ENCODE results near the gene ASCC3. TPM values are rescaled to one million over a fixed set of nuclear protein-coding genes. Genes with fewer than 3 reads are reported as not detected.

Gene ASCC3
- total RNA-seq, 1 donor from 2014 or later, result 42.0 TPM

DNA sequence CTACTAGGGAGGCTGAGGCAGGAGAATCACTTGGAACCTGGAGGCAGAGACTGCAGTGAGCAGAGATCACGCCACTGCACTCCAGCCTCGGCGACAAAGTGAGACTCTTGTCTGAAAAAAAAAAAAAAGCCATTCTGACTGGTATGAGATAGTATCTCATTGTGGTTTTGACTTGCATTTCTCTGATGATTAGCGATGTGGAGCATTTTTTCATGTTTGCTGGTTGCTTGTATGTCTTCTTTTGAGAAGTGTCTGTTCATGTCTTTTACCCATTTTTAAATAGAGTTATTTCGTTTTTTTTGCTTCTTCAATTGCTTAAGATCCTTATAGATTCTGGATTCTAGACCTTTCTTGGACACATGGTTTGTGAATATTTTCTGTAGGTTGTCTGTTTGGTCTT lies 312.9 kb downstream of the ASCC3 start:
- Mint-ChIP-seq H3K4me3 (ENCODE audit: unreplicated experiment) (no peak overlapping the region), H3K27me3 (ENCODE audit: unreplicated experiment) (no peaks in the 10 kb centered on the region), H3K27ac (ENCODE audit: unreplicated experiment) (no peak overlapping the region), H3K4me1 (ENCODE audit: unreplicated experiment) (peaks cover 3% of the 10 kb centered on the region), H3K9me3 (ENCODE audit: unreplicated experiment) (no peaks in the 10 kb centered on the region), H3K36me3 (ENCODE audit: unreplicated experiment) (peaks cover 22% of the 10 kb centered on the region)
- TF ChIP-seq, protein P1, sequence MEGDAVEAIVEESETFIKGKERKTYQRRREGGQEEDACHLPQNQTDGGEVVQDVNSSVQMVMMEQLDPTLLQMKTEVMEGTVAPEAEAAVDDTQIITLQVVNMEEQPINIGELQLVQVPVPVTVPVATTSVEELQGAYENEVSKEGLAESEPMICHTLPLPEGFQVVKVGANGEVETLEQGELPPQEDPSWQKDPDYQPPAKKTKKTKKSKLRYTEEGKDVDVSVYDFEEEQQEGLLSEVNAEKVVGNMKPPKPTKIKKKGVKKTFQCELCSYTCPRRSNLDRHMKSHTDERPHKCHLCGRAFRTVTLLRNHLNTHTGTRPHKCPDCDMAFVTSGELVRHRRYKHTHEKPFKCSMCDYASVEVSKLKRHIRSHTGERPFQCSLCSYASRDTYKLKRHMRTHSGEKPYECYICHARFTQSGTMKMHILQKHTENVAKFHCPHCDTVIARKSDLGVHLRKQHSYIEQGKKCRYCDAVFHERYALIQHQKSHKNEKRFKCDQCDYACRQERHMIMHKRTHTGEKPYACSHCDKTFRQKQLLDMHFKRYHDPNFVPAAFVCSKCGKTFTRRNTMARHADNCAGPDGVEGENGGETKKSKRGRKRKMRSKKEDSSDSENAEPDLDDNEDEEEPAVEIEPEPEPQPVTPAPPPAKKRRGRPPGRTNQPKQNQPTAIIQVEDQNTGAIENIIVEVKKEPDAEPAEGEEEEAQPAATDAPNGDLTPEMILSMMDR (IDR thresholded peaks at IDR 0.05), result no peak
- DNase-seq (ENCODE audit: extremely low spot score, unreplicated experiment), result no peak

- TF ChIP-seq, protein P1 (IDR thresholded peaks at IDR 0.05), result no peak
- Mint-ChIP-seq H3K4me3 (ENCODE audit: unreplicated experiment) (no peak overlapping the region), H3K36me3 (ENCODE audit: unreplicated experiment) (peaks cover 19% of the 10 kb centered on the region), H3K9me3 (ENCODE audit: unreplicated experiment) (no peaks in the 10 kb centered on the region), H3K27ac (ENCODE audit: unreplicated experiment) (no peak overlapping the region), H3K4me1 (ENCODE audit: unreplicated experiment) (no peaks in the 10 kb centered on the region), H3K27me3 (ENCODE audit: unreplicated experiment) (no peaks in the 10 kb centered on the region)
- DNase-seq (ENCODE audit: extremely low spot score, unreplicated experiment), result no peak
These were observed 314.6 kb downstream of the ASCC3 start for GRCh38 chr6:100566563-100566962.

GRCh38 chr6:100565439-100566104 lies 315.6 kb downstream of the ASCC3 start:
- no peaks in the 10 kb centered on the region for H3K27me3 Mint-ChIP-seq (ENCODE audit: unreplicated experiment)
- DNase-seq (ENCODE audit: extremely low spot score, unreplicated experiment), result no peak
- H3K9me3 Mint-ChIP-seq (ENCODE audit: unreplicated experiment), result no peaks in the 10 kb centered on the region
- H3K27ac Mint-ChIP-seq (ENCODE audit: unreplicated experiment), result no peak overlapping the region
- H3K4me1 Mint-ChIP-seq (ENCODE audit: unreplicated experiment), result no peaks in the 10 kb centered on the region
- TF ChIP-seq, protein P1 (IDR thresholded peaks at IDR 0.05), result no peak
- no peak overlapping the region for H3K4me3 Mint-ChIP-seq (ENCODE audit: unreplicated experiment)
- H3K36me3 Mint-ChIP-seq (ENCODE audit: unreplicated experiment), result peaks cover 12% of the 10 kb centered on the region

DNA sequence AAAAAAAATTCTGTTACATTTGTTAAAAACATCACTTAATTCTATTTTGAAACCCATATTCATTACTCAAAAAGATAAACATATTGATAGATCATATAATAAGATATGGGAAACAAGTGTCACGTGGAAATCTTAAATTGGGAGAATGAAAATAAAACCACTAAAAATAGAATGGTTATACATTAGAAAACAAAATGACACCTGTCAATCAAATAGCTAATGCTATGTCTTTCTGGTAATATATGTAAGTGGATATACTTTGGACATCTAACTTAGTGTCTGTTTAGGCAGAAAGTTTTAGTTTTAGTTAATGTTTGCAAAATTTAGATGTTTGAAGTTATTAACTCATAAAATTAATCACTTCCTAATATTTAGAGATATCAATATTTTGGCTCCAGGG lies 321.3 kb downstream of the ASCC3 start:
- Mint-ChIP-seq H3K9me3 (ENCODE audit: unreplicated experiment) (peaks cover 14% of the 10 kb centered on the region), H3K4me3 (ENCODE audit: unreplicated experiment) (no peak overlapping the region)

DNA sequence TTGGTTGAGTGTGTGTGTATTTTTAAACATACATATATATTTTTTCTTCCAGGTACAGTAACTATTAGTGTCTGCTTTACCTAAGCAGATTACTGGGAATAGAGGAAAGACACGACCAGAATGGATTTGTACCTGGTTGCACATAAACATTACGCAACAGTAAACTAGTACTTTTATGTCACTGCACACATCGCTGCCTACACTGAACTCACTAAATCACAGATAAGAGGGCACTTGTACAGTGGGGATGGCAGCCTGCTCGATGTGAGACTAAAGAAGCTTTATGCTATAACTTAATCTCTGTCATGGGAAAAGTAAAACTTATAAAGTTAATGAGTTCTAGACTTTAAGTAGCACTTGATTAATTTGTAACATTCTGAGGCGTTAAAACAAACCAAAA lies 326.9 kb downstream of the ASCC3 start:
- no peaks in the 10 kb centered on the region for H3K27me3 Mint-ChIP-seq (ENCODE audit: unreplicated experiment)
- no peak for DNase-seq (ENCODE audit: extremely low spot score, unreplicated experiment)
- H3K36me3 Mint-ChIP-seq (ENCODE audit: unreplicated experiment), result peaks cover 7% of the 10 kb centered on the region
- TF ChIP-seq, protein P1 (IDR thresholded peaks at IDR 0.05), result no peak
- peaks cover 14% of the 10 kb centered on the region for H3K9me3 Mint-ChIP-seq (ENCODE audit: unreplicated experiment)
- H3K4me3 Mint-ChIP-seq (ENCODE audit: unreplicated experiment), result no peak overlapping the region
- H3K27ac Mint-ChIP-seq (ENCODE audit: unreplicated experiment), result no peak overlapping the region
- H3K4me1 Mint-ChIP-seq (ENCODE audit: unreplicated experiment), result peaks cover 10% of the 10 kb centered on the region

More for the DNA sequence above, 321.3 kb downstream of the ASCC3 start:
- DNase-seq (ENCODE audit: extremely low spot score, unreplicated experiment), result no peak
- TF ChIP-seq, protein P1 (IDR thresholded peaks at IDR 0.05), result no peak
- no peaks in the 10 kb centered on the region for H3K27me3 Mint-ChIP-seq (ENCODE audit: unreplicated experiment)
- no peak overlapping the region for H3K27ac Mint-ChIP-seq (ENCODE audit: unreplicated experiment)
- peaks cover 7% of the 10 kb centered on the region for H3K36me3 Mint-ChIP-seq (ENCODE audit: unreplicated experiment)
- H3K4me1 Mint-ChIP-seq (ENCODE audit: unreplicated experiment), result peaks cover 2% of the 10 kb centered on the region
